Measurements from ENCODE around the gene COL18A1.

DNA sequence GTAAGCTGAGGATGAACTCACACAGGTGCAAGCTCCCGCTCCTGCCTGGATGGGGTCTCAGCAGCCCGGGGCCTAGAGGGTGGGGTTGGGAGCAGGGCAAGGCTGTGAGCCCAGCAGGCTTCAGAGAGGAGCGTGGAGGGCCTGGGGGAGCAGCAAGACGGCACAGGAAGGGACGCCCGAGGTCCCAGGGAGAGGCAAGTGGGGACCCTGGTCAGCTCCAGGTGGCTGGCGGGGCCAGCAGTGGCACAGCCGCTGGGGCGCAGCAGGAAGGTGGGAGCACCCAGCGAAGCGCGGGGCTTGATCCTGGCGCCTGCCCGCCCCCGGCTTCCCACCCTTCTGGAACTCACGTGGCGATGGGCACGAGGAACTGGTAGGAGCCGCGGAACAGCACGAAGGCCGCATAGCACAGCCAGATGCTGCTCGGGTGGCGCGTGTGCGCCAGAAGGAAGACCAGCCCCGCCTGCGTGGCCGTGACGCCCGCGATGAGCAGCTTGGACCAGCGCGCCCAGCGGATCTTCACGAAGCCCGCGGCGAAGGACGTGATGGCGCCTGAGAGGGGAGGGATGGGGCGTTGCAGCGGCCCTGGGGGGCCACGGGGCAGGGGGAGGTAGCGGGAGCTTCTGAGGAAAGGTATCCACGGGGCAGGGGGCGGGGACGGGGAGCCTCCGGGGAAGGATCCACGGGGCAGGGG lies 125.6 kb downstream of the COL18A1 start:
- TF ChIP-seq, protein P1, sequence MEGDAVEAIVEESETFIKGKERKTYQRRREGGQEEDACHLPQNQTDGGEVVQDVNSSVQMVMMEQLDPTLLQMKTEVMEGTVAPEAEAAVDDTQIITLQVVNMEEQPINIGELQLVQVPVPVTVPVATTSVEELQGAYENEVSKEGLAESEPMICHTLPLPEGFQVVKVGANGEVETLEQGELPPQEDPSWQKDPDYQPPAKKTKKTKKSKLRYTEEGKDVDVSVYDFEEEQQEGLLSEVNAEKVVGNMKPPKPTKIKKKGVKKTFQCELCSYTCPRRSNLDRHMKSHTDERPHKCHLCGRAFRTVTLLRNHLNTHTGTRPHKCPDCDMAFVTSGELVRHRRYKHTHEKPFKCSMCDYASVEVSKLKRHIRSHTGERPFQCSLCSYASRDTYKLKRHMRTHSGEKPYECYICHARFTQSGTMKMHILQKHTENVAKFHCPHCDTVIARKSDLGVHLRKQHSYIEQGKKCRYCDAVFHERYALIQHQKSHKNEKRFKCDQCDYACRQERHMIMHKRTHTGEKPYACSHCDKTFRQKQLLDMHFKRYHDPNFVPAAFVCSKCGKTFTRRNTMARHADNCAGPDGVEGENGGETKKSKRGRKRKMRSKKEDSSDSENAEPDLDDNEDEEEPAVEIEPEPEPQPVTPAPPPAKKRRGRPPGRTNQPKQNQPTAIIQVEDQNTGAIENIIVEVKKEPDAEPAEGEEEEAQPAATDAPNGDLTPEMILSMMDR (conservative IDR thresholded peaks at IDR 0.05; ENCODE audit: low read depth, low read length), result no peak
- TF ChIP-seq EZH2 (IDR thresholded peaks at IDR 0.05; ENCODE audit: low read length, unreplicated experiment), result no peak
